IMR-90 (cell line): ENCODE data around the gene ACAT2. TPM values are rescaled to one million over a fixed set of nuclear protein-coding genes. Genes with fewer than 3 reads are reported as not detected.
A peak's percentile ranks its signal among the peaks of the same experiment; 100 is the strongest.

Experiments used
- ATAC-seq: fragments of 200-7000 bp; cut with Tn5 transposase; 2 replicates; pipeline ENCODE4 v1.9.1; 2020; ENCODE audit warnings: low read depth, mild to moderate bottlenecking, moderate library complexity
- BruUV-seq: library from RNA; stranded (reverse); fragments of 400-500 nt; replicated peaks from 2 replicates; lab custom pipeline; 2021; lab: Mats Ljungman, UMichigan
- CTCF ChIA-PET: fragments of 300-600 bp; formaldehyde crosslinking; extraction: SDS; loops from one replicate; lab custom pipeline; 2021; ENCODE audit warnings: antibody characterized with exemption; lab: Yijun Ruan, JAX
- POLR2A ChIA-PET: fragments of 300-600 bp; sonication (Branson Sonifier 250); formaldehyde crosslinking; loops from one replicate; lab custom pipeline; 2022; ENCODE audit warnings: antibody characterized with exemption; ENCODE audit not compliant: unreplicated experiment; lab: Charles Lee
- DNase-seq: peaks from one replicate; pipeline ENCODE4 v3.0.0; 2013
- H2AFZ ChIP-seq: replicated peaks from 2 replicates; pipeline ENCODE3; 2013; ENCODE audit warnings: low read length, mild to moderate bottlenecking; ENCODE audit not compliant: poor library complexity
- H2AK5ac ChIP-seq: 2 replicates; pipeline ENCODE4 v1.6.1; 2013; ENCODE audit warnings: low read depth, low read length, inconsistent platforms
- H2AK9ac ChIP-seq: replicated peaks from 2 replicates; pipeline ENCODE3; 2013; ENCODE audit warnings: mild to moderate bottlenecking, low read depth, low read length, moderate library complexity; ENCODE audit not compliant: poor library complexity
- H2BK120ac ChIP-seq: 2 replicates; pipeline ENCODE4 v1.6.1; 2013; ENCODE audit warnings: low read depth, low read length, inconsistent platforms
- H2BK15ac ChIP-seq: 3 replicates; pipeline ENCODE4 v1.6.1; 2013; ENCODE audit warnings: low read depth, low read length, inconsistent platforms
- H2BK20ac ChIP-seq: 2 replicates; pipeline ENCODE4 v1.6.1; 2013; ENCODE audit warnings: low read depth, mild to moderate bottlenecking, inconsistent platforms, low read length, moderate library complexity
- H2BK5ac ChIP-seq: 2 replicates; pipeline ENCODE4 v1.6.1; 2013; ENCODE audit warnings: mild to moderate bottlenecking, low read depth, low read length, inconsistent platforms; ENCODE audit not compliant: poor library complexity, severe bottlenecking
- H3K14ac ChIP-seq: replicated peaks from 2 replicates; pipeline ENCODE4 v1.6.1; 2013; ENCODE audit warnings: low read depth, low read length, inconsistent platforms
- H3K18ac ChIP-seq: 2 replicates; pipeline ENCODE4 v1.6.1; 2013; ENCODE audit warnings: low read depth, low read length, control low read depth
- H3K23ac ChIP-seq: 2 replicates; pipeline ENCODE4 v1.6.1; 2013; ENCODE audit warnings: low read depth, low read length, inconsistent platforms
- H3K27ac ChIP-seq: 2 replicates; pipeline ENCODE4 v1.5.1; 2013; ENCODE audit warnings: mild to moderate bottlenecking, control low read depth, low read length; ENCODE audit not compliant: insufficient read depth
- H3K27me3 ChIP-seq: 2 replicates; pipeline ENCODE4 v1.6.1; 2013; ENCODE audit warnings: low read length; ENCODE audit not compliant: control insufficient read depth, insufficient read depth
- H3K36me3 ChIP-seq: 2 replicates; pipeline ENCODE4 v1.6.1; 2013; ENCODE audit warnings: low read length, mixed read lengths; ENCODE audit not compliant: control insufficient read depth, insufficient read depth
- H3K4ac ChIP-seq: 2 replicates; pipeline ENCODE4 v1.6.1; 2013; ENCODE audit warnings: low read depth, low read length, inconsistent platforms
- H3K4me1 ChIP-seq: 2 replicates; pipeline ENCODE4 v1.6.1; 2013; ENCODE audit warnings: low read length, mixed read lengths; ENCODE audit not compliant: control insufficient read depth, insufficient read depth
- H3K4me2 ChIP-seq: 2 replicates; pipeline ENCODE4 v1.6.1; 2013; ENCODE audit warnings: low read depth, mild to moderate bottlenecking, control low read depth, low read length, moderate library complexity
- H3K4me3 ChIP-seq: 2 replicates; pipeline ENCODE4 v1.5.1; 2013; ENCODE audit warnings: low read depth, mild to moderate bottlenecking, control low read depth, low read length, moderate library complexity; ENCODE audit not compliant: insufficient read depth
- H3K56ac ChIP-seq: 2 replicates; pipeline ENCODE4 v1.6.1; 2013; ENCODE audit warnings: low read length, inconsistent platforms; ENCODE audit not compliant: insufficient read depth; ENCODE audit errors: extremely low read depth
- H3K79me1 ChIP-seq, 2 experiments: 2 replicates each; pipeline ENCODE4 v1.6.1; 2013; ENCODE audit warnings: low read length in 2 of 2, inconsistent platforms in 1 of 2, low read depth in 1 of 2
- H3K9ac ChIP-seq: 2 replicates; pipeline ENCODE4 v1.6.1; 2013; ENCODE audit warnings: low read depth, low read length, control low read depth
- H3K9me1 ChIP-seq: 2 replicates; pipeline ENCODE4 v1.6.1; 2013; ENCODE audit warnings: low read length, inconsistent platforms; ENCODE audit not compliant: insufficient read depth
- H3K9me3 ChIP-seq: 2 replicates; pipeline ENCODE4 v1.6.1; 2013; ENCODE audit warnings: low read length; ENCODE audit not compliant: control insufficient read depth, insufficient read depth
- H4K20me1 ChIP-seq: 2 replicates; pipeline ENCODE4 v1.6.1; 2013; ENCODE audit warnings: low read length, inconsistent platforms; ENCODE audit not compliant: insufficient read depth
- H4K5ac ChIP-seq: 2 replicates; pipeline ENCODE4 v1.6.1; 2013; ENCODE audit warnings: mild to moderate bottlenecking, low read depth, low read length, control low read depth
- H4K8ac ChIP-seq, 2 experiments: 2 replicates each; pipeline ENCODE4 v1.6.1; 2013; ENCODE audit warnings: low read depth in 2 of 2, low read length in 2 of 2, control low read depth in 1 of 2, inconsistent platforms in 1 of 2
- H4K91ac ChIP-seq: 2 replicates; pipeline ENCODE4 v1.6.1; 2013; ENCODE audit warnings: low read depth, low read length, inconsistent platforms; ENCODE audit not compliant: insufficient read depth
- CEBPB ChIP-seq: IDR thresholded peaks from 2 replicates; pipeline ENCODE4 v1.6.1; 2012; ENCODE audit warnings: low read depth, low read length, improper control_type of control experiment
- CHD1 ChIP-seq: IDR thresholded peaks from 2 replicates; pipeline ENCODE4 v1.6.1; 2012; ENCODE audit warnings: low read depth, low read length, improper control_type of control experiment
- CTCF ChIP-seq: conservative IDR thresholded peaks from 2 replicates; pipeline ENCODE4 v1.5.1; 2012; ENCODE audit warnings: mild to moderate bottlenecking, low read depth, low read length, improper control_type of control experiment
- FOS ChIP-seq: fragments of 150-350 bp; IDR thresholded peaks from 2 replicates; pipeline ENCODE4 v1.6.1; 2016; ENCODE audit warnings: low read depth, low read length
- MAFK ChIP-seq: IDR thresholded peaks from 2 replicates; pipeline ENCODE4 v1.6.1; 2012; ENCODE audit warnings: low read depth, low read length, improper control_type of control experiment
- MXI1 ChIP-seq: IDR thresholded peaks from 2 replicates; pipeline ENCODE4 v1.6.1; 2012; ENCODE audit warnings: low read depth, mild to moderate bottlenecking, low read length, moderate library complexity, borderline replicate concordance
- RAD21 ChIP-seq: IDR thresholded peaks from 2 replicates; pipeline ENCODE4 v1.6.1; 2012; ENCODE audit warnings: low read length, improper control_type of control experiment
- RCOR1 ChIP-seq: IDR thresholded peaks from 2 replicates; pipeline ENCODE4 v1.6.1; 2012; ENCODE audit warnings: mild to moderate bottlenecking, low read length, improper control_type of control experiment; ENCODE audit not compliant: insufficient replicate concordance
- RFX5 ChIP-seq: IDR thresholded peaks from 2 replicates; pipeline ENCODE4 v1.8.0; 2012; ENCODE audit warnings: low read depth, mild to moderate bottlenecking, low read length, moderate library complexity
- SMC3 ChIP-seq: fragments of 150-350 bp; IDR thresholded peaks from 2 replicates; pipeline ENCODE4 v1.6.1; 2016; ENCODE audit warnings: low read depth, mild to moderate bottlenecking, antibody characterized with exemption, low read length, moderate library complexity
- WGBS, 2 experiments: methylation state at CpG; one replicate each; pipeline versions ENCODE4 v1.1.5 to v1.1.7; 2013; ENCODE audit warnings: missing lambda C conversion rate in 2 of 2; ENCODE audit not compliant: insufficient read length in 1 of 2; ENCODE audit errors: extremely low coverage in 2 of 2; 5-methylcytosine and 5-hydroxymethylcytosine counted together
- dilution Hi-C: fragments of 300-500 bp; cut with HindIII; formaldehyde crosslinking; loops from one replicate; pipeline ENCODE4 v1.14.3; 2018; ENCODE audit warnings: low sequenced_read_pairs; ENCODE audit not compliant: unreplicated experiment
- in situ Hi-C: fragments of 300-500 bp; cut with MboI; formaldehyde crosslinking; loops from 3 replicates; pipeline ENCODE4 v1.14.3; 2019; ENCODE audit warnings: low sequenced_read_pairs, inconsistent platforms, mixed read lengths
- intact Hi-C: fragments of 100-400 bp; cut with micrococcal nuclease; formaldehyde crosslinking; loops from 2 replicates; pipeline ENCODE4 v1.10.0; 2022
- polyA plus RNA-seq, 3 experiments: library from polyadenylated mRNA; depleted of rRNA; stranded (reverse); fragments of >200 nt; gene quantifications; 2 replicates each; pipeline ENCODE4 v1.2.3, GENCODE V29; 2012; ENCODE audit warnings: low replicate concordance in 1 of 3
- total RNA-seq: library from RNA; depleted of rRNA; stranded (reverse); fragments of >200 nt; gene quantifications from 2 replicates; pipeline ENCODE4 v1.2.3, GENCODE V29; 2012

ACAT2 gene
- total and polyA plus RNA-seq, 2 of the 4 experiments (the other 2 are of a cell fraction) = 30.5 to 45.2 TPM

DNA sequence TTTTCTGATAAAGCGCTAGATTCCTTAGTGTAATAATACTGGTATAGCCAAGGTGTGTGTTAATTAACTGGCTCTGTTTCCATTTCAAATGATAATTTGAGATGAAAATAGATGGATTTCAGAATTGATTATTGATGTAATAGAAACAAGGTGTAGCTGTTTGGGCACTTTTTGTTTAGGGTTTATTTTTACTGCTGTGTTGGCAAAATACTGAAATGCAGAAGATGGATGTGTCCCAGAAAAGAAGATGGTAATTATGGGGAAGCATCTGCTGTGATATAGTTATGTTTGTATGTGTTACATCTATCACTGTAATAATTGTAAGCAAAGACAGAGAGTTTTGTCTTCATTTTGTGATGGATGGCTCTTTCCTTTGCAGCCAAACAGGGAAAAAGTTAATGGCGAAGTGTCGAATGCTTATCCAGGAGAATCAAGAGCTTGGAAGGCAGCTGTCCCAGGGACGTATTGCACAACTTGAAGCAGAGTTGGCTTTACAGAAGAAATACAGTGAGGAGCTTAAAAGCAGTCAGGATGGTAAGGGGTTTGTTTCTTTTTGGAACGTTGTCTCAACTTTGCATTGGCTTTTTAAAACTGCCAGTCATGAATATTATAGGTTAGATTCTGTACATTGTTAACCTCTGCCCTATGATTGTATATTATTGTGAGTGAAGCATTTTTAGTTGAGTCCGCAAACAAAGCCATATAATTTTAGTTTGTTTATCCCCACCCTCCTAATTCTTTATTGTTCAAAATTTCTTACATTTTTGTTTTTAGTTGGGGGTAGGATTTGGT is 8.6 kb upstream of the ACAT2 start:
- intact Hi-C loops = no loop called here
- Histone ChIP-seq H2BK20ac (no peak overlapping the region), H4K8ac (no peak overlapping the region), H2AK5ac (no peak overlapping the region), H3K9ac (no peak overlapping the region), H3K23ac (no peak overlapping the region), H2BK120ac (no peak overlapping the region), H3K9me1 (peaks cover 6% of the 10 kb centered on the region), H2AFZ (no peak overlapping the region), H3K9me3 (no peaks in the 10 kb centered on the region), H3K56ac (no peak overlapping the region), H2AK9ac (no peak overlapping the region), H4K5ac (no peak overlapping the region), H4K20me1 (peaks cover 10% of the 10 kb centered on the region), H2BK5ac (no peak overlapping the region), H3K4ac (no peak overlapping the region), H2BK15ac (no peak overlapping the region), H3K4me3 (no peak overlapping the region), H3K36me3 (peaks cover 40% of the 10 kb centered on the region), H3K14ac (no peak overlapping the region), H3K79me1 (peaks cover 24 to 29% of the 10 kb centered on the region in 2 experiments), H3K27ac (no peak overlapping the region), H3K4me1 (no peaks in the 10 kb centered on the region; the same call in 1 of the 2 replicates), H3K18ac (no peak overlapping the region), H3K4me2 (no peak overlapping the region), H3K27me3 (no peaks in the 10 kb centered on the region), H4K91ac (no peak overlapping the region)
- TF ChIP-seq SMC3 = no peak
- no peak for TF ChIP-seq FOS
- TF ChIP-seq CTCF = no peak
- peak; percentile 72 for TF ChIP-seq CEBPB
- no peak for TF ChIP-seq RFX5
- no peak for TF ChIP-seq MXI1
- TF ChIP-seq RAD21 = no peak
- no peak for TF ChIP-seq CHD1
- TF ChIP-seq RCOR1 = no peak
- TF ChIP-seq MAFK = peak; percentile 63
- CTCF ChIA-PET = no interaction called here
- dilution Hi-C loops = no loop called here
- WGBS, 2 experiments = 82% methylated on average over 3 of the region's 6 CpGs; no CpG with 5 or more reads in 1 of the 2 experiments
- no peak for DNase-seq
- in situ Hi-C loops = no loop called here
- POLR2A ChIA-PET = no interaction called here
- BruUV-seq = no TSS peak
- no peak for ATAC-seq
